H54 (cell line): ENCODE measurements around the gene MSANTD1.

Source experiments
- DNase-seq: peaks from one replicate; pipeline ENCODE4 v3.0.0; 2011; ENCODE audit warnings: low spot score, mixed read lengths; ENCODE audit not compliant: insufficient read length
- FAIRE-seq: peaks from 3 replicates; lab custom pipeline; 2011; peaks lifted over from hg19 to GRCh38; lab: Jason Lieb, UNC
- POLR2A ChIP-seq: IDR thresholded peaks from 2 replicates; pipeline ENCODE4 v1.6.1; 2011; ENCODE audit warnings: low read depth, mild to moderate bottlenecking, low read length

MSANTD1 gene

DNA sequence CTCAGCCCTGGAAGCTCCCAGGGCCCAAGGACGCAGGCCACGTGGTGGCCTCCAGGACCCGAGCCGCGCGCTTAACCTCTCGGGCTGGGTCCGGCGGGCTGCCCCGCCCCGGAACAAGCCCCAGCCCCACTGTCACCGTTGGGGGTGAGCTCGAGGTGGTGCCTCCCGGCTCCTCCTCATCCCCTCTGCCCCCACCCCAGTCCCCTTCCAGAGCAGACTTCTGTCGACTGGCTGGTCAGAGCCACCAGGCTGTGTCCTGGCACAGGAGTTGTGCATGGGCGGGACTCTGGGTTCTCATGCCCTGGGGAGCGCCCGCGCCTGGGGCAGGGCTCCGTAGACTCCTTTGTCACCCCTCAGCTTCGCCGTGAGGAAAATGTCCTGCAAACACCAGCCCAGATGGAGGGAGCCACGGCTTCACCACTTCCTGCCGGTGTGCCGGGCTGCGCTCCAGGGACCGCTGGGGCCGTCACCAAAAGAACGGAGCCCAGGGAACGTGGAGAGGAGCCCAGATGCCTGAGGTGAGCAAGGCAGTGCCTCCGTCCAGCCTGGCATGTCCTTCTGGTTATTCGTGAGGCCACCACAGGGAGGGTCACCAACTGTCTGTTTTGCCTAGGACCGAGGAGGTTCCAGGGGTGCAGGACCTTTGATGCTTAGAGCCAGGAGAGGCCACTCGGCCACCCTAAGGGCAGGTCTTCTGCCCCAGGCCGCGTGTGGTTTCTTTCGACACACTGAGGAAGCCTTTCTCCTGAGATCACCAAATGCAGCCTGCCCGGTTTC lies 36.8 kb downstream of the MSANTD1 start:
- FAIRE-seq (no peak), DNase-seq (no peak)
- TF ChIP-seq POLR2A = no peak

DNA sequence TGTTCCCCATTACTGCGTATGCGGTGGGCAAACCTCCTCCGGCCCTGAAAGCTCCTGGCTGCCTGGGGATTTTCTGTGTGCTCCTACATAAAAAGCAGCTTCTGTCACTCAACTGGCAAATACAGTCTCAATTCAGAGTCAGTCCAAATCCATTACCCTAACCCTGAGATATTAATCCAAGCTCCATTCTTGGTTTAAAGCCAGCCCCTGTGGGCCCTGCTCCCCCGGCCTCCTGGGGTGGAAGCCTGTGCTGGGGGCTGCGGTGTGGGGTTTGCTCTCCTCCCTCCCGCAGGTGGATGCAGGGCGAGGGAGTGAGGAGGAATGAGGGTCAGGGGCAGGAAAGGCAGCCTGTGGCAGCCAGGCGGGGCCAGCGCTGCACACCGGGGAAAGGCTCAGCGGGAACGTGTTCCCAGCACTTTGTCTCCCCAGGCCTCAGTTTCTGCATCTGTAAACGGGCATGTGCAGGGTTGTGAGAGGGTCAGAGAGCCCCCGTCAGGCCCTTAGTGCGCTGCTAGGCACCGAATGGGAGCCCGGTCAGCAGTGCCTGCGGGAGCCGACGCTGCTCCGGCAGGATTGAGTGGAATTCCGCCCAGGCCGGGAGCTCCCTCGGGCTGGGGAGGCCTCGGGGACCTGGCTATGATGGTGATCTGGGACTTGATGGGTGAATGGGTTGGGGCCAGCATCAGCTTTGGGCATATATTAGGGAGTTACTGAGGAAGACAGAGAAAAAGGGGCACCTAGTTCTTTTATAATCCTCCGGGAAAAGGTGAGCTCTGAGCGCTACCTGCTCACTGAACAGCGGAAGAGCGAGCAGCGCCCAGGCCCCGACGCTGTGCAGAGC lies 37.6 kb downstream of the MSANTD1 start:
- FAIRE-seq = no peak
- no peak for DNase-seq
- no peak for TF ChIP-seq POLR2A

DNA sequence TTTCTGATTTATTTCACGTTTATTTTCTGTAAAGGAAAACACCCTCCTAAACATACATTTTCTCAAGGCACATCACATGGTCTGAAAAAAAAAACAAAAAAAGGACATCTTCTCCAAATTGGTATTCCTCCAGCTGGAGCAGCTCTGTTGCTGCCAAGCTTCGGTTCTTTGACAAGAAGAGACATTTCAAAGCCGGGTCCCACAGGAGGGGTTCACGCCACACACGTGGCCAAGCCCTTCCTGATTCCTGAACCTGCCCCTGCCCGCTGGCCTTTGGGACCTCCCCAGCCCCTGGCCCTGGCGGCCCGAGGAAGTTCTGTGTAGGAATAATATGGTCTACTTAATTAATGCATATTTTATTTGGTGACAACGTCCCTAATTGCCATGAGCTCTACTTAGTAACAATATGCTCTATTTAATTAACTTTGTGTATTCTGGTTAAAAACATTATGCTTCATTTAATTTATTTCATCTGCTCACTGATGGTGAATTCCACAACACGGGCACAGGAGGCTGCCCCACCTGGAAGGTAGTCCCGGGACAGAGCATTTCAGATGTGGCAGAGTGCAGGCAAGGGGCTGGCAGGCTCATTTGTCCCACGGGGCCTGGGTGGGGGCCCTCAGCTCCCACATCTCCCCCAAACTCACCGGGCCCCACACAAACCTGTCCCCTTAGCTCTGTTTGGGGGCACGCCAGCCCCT lies 38.5 kb downstream of the MSANTD1 start:
- TF ChIP-seq POLR2A = no peak
- FAIRE-seq = no peak
- no peak for DNase-seq

DNA sequence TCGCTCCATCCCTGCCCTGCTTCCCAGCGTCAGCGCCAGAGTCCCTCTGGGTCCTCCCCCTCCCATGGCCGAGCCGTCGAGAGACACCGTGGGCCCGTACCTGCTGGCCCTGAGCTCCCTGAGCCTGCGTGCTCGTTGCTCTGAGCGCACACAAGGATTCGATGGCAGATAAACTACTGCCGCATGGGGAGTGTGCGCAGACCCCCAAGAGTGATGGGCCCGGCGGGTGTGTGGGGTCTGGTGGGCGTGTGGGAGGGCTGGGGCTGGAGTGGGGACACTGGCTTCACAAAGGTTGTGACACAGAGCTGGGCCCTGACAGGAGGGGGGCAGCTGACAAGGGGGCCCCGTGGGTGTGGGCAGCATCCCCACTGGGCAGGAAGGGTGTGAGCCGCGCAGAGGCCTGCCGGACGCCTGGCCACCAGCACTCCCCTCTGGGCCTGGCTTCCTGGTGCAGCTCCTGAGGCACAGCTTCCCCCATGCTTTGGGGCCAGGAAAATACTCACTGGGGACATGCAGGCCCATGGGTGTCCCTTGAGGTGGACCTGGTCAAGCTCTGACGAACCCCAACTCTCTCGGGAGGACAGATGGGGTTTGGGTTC lies 39.1 kb downstream of the MSANTD1 start:
- TF ChIP-seq POLR2A = no peak
- FAIRE-seq = no peak
- DNase-seq = no peak

DNA sequence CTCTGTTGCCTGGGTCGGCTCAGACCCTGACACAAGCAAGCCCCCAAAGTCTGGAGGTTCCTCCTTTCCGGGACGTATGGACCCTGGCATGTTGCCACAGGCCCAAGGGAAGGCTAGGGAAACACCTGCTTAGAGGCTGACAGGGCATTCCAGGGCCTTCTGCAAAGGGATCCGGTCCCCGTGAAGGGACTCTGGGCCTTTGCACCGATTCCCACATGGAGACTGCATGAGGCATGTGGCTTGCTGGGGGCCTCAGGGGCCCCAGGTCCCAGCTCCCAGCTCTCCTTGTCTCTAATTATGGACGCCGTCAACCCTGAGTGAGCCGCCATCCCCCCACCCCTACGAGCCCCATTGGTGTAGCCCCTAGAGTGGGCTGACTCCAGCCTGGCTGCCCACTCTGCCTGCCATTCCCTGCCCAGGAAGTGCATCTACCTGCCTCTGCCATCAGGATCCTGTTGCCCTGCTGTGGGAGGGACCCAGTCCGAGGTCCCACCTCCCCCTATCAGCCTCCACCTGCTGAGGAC lies 39.7 kb downstream of the MSANTD1 start:
- FAIRE-seq (no peak), DNase-seq (no peak)
- TF ChIP-seq POLR2A = no peak

DNA sequence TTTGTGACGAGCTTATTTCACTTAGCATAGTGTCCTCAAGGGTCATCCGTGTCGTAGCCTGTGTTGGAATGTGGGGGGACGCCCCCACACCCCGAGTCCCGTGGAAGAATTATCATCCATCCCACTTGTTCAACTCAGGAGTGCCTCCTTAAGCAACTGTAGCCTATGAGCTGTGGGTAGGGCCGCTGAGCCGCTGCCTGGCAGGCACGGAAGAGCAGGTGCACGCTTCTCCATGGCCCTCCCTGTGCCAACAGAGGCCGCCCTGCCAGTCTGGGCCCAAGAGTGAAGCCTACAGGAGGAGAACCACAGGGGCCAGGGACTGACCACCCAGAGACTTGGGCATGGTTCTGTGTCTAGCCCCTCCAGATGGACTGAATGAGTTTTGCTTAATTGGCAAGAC lies 41.5 kb downstream of the MSANTD1 start:
- no peak for DNase-seq
- no peak for FAIRE-seq
- no peak for TF ChIP-seq POLR2A

DNA sequence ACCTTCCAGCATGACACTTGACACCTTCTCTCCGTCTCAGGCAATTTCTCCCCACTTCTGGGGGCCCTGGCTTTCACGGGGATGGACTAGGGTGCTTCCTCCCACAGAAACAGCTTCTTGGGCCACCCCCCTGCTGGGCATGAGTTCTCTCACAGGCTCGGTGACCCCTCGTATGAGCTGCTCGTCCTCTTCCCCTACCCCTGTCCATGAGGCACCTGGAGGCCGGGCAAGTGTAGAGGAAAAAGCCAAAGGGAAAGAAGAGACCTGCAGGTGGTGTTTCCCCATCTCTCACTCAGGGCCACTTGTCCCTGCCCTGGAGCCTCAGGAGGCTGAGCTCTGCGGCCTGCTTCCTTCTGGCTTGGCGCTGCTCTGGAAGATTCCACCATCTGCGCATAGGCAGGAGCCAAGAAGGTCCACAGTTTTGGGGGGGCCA lies 41.9 kb downstream of the MSANTD1 start:
- TF ChIP-seq POLR2A = no peak
- no peak for DNase-seq
- no peak for FAIRE-seq

DNA sequence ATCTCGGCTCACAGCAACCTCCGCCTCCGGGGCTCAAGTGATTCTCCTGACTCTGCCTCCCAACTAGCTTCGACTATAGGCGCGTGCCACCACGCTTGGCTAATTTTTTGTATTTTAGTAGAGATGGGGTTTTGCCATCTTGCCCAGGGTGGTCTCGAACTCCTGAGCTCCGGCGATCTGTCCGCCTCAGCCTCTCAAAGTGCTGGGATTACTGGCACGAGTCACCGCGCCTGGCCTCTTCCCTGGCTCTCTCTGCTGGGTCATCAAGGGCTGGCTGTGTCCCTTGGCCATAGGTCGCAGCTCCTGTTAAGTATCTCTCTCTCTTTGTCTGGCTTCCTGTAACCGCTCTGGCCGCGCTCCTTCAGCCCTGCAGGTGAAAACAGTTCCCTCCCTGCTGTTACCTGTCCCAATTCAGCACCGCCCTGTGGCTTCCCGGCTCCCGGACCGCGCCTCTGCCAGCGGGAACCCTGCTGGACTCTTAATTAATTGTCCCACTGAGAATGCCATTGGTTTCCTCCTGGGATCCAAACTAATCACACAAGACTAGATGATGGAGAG lies 42.5 kb downstream of the MSANTD1 start:
- TF ChIP-seq POLR2A = no peak
- FAIRE-seq = no peak
- DNase-seq = no peak

DNA sequence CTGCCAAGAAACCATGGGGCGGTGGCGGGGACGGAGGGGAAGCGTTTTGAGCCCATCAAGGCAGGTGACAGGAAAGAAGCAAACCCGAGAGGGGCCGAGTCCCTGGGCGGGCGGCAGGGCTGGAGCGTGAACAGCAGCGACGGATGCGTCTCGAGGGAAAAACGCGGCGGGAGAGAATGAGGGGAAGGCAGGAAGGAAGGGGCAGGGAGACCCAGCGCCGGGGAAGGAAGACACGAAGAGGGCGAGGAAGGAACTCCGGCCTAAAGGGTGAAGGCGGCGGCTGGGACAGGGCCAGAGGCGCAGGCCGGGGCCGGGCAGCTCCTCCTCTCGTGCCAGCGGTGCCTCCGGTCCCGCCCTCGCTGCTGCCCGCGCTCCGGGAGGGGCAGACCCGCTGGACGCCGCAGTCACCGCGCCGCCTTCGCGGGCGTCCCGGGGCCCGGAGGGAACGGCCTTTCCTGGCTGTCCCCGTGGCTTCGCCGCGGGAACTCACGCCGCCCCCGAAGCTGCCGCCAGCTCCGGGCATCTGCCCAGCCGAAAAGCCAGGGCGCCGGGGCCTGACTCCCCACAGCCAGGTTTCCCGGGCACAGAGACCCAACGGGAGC lies 43.1 kb downstream of the MSANTD1 start:
- DNase-seq (peak; percentile 53), FAIRE-seq (no peak)
- no peak for TF ChIP-seq POLR2A

DNA sequence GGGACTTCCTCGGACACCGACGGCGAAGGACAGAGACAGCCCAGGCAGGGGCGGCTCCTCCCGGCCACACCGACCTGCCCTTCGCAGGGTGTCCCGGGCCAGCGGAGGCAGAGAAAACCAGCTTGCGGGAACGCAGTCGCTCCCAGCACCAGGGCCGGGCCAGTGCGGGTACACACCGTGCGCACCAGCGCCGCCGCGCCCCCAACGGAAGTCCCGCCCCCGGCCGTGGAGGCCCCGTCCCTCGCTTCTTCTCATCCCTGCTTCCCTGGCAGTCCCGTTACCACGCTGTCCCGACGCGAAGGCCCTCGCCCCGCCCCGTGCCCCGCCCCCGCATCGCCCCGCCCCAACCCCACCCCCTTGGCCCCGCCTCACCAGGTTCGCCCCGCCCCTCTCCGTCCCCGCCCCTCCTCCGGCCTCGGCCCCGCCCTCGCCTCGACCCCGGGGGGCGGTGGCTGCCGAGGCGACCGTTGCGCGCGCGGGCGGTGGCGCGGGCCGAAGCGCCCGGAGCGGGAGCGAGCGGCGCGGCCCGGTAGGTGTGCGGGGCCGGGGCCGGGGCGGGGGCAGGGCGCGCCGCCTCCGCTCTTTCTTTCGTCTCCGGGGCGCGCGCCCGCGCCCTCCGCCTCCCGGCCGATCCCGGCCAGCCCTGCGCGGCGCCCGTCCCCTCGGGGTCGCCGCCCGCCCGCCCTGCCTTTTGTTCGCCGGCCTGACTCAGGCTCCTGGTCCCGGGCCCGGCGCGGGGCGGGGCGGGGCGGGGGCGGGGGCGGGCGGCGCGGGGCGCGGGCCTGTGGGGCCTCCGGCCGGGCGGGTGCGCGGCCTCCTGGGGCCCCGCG lies 43.8 kb downstream of the MSANTD1 start, which contains the start of gene RGS12:
Gene RGS12, plus strand, starts transcription at position 451 of the 830 bp plus-strand sequence. CDS start 23,150 bp downstream, outside the sequence.
- DNase-seq (peak; percentile 98), FAIRE-seq (no peak)
- TF ChIP-seq POLR2A = peak; percentile 88

DNA sequence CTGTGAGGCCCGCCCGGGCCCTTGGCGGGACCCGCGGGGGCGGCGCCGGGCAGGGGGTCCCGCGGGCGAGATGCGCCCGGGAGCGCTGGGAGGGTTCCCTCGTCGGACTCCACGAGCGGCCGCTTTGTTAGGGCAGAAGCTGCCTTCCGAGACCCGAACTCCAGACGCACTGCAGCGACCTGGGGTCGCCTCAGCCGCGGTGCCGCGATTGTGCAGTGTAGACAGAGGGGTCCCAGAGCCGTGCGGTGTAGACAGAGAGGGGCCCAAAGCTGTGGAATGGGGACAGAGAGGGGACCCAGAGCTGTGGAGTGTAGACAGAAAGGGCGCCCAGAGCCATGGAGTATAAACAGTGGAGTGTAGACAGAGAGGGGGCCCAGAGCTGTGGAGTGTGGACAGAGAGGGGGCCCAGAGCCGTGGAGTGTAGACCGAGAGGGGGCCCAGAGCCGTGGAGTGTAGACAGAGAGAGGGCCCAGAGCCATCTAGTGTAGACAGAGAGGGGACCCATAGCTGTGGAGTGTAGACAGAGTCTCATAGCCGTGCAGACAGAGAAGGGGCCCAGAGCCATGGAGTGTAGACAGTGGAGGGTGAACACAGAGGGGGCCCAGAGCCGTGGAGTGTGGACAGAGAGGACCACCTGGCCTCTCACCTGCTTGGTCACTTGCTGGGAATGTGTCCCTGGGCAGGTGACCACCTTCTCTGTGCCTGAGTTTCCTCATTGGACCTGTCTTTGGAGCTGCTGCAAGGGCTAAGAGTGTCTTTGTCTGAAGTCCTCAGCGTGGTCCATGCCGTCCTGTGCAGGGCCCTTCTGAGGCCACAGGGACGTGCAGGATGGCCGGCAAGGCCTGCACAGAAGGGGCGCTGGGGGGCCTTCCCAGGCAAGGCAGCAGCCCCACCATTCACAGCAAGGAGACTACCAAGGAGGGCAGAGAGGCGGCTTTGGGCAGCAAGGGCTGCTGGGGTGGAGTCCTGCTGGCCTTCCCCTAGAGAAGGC lies 44.7 kb downstream of the MSANTD1 start:
- no peak for DNase-seq
- no peak for FAIRE-seq
- TF ChIP-seq POLR2A = no peak
